Osteoblast (primary cell): ENCODE results near the gene LILRB5. TPM values are rescaled to one million over a fixed set of nuclear protein-coding genes. Genes with fewer than 3 reads are reported as not detected.
"Not testable (repeated sequence)": the region's sequence is repeated elsewhere in the genome, so short reads cannot be mapped to it uniquely, and the experiment has no call there.

ENCODE experiments used
- DNase-seq: peaks from one replicate; pipeline ENCODE4 v3.0.0; 2011; ENCODE audit warnings: low spot score, mixed read lengths; ENCODE audit not compliant: insufficient read length; ENCODE audit errors: missing footprints
- H2AFZ ChIP-seq: 2 replicates; pipeline ENCODE4 v1.6.0; 2011; ENCODE audit warnings: mild to moderate bottlenecking, low read length
- H3K27ac ChIP-seq: 2 replicates; pipeline ENCODE4 v1.5.1; 2011; ENCODE audit warnings: mild to moderate bottlenecking, low read depth, low read length, moderate library complexity
- H3K27me3 ChIP-seq: 2 replicates; pipeline ENCODE4 v1.6.0; 2012; ENCODE audit warnings: mild to moderate bottlenecking, control low read depth, inconsistent platforms, low read length, moderate library complexity; ENCODE audit not compliant: insufficient read depth
- H3K36me3 ChIP-seq: 2 replicates; pipeline ENCODE4 v1.5.1; 2011; ENCODE audit warnings: mild to moderate bottlenecking, low read length, control low read depth, moderate library complexity; ENCODE audit not compliant: insufficient read depth
- H3K4me1 ChIP-seq: 2 replicates; pipeline ENCODE4 v1.5.1; 2011; ENCODE audit warnings: mild to moderate bottlenecking, low read length, control low read depth, moderate library complexity; ENCODE audit not compliant: insufficient read depth
- H3K4me2 ChIP-seq: 2 replicates; pipeline ENCODE4 v1.6.0; 2011; ENCODE audit warnings: mild to moderate bottlenecking, low read length; ENCODE audit not compliant: insufficient read depth
- H3K4me3 ChIP-seq: fragments of 200-600 bp; sonication (generic); 3 replicates; pipeline ENCODE4 v1.5.1; 2012; ENCODE audit warnings: mild to moderate bottlenecking, low read length, inconsistent platforms; ENCODE audit not compliant: insufficient read depth
- H3K79me2 ChIP-seq: 2 replicates; pipeline ENCODE4 v1.6.0; 2012; ENCODE audit warnings: mild to moderate bottlenecking, low read length, control low read depth, inconsistent platforms; ENCODE audit not compliant: insufficient read depth
- H3K9me3 ChIP-seq: 2 replicates; pipeline ENCODE4 v1.5.1; 2011; ENCODE audit warnings: low read depth, low read length, control low read depth
- H4K20me1 ChIP-seq: 2 replicates; pipeline ENCODE4 v1.6.0; 2012; ENCODE audit warnings: mild to moderate bottlenecking, low read length, control low read depth; ENCODE audit not compliant: insufficient read depth
- CTCF ChIP-seq: IDR thresholded peaks from 2 replicates; pipeline ENCODE4 v1.5.1; 2011; ENCODE audit warnings: mild to moderate bottlenecking, low read depth, low read length, moderate library complexity; ENCODE audit errors: extremely low read depth
- total RNA-seq: library from RNA; depleted of rRNA; stranded (reverse); fragments of >200 nt; gene quantifications from 2 replicates; pipeline ENCODE4 v1.2.3, GENCODE V29; 2012

The LILRB5 gene
- total RNA-seq, 1 donor: not detected

GRCh38 chr19:54230031-54230430 is 27.0 kb downstream of the LILRB5 start:
- H3K27ac ChIP-seq: no peak overlapping the region
- H3K36me3 ChIP-seq: no peaks in the 10 kb centered on the region

DNA sequence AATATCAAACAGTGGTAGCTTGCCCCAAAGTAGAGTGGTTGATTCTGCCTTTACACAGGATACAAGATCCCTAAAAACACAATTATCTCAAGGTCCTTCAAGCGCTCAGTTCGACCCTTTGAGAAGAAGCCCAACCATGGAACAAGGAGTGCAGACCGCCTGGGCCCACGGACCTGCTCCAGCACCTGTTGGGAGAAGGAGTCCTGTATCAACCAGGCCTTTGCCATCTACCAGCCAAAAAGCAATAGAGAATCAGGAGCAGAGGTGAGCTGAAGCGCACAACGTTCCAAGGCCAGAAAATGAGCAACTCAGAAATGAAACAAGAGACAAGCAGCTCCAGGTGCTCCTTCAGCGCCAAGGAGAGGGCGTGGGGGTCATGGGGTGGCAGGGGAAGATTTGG is 27.9 kb downstream of the LILRB5 start:
- Histone ChIP-seq H3K4me3 (no peak overlapping the region), H3K27ac (no peak overlapping the region), H4K20me1 (no peaks in the 10 kb centered on the region), H3K4me2 (no peak overlapping the region), H3K9me3 (no peaks in the 10 kb centered on the region), H2AFZ (no peak overlapping the region), H3K27me3 (peaks cover 2% of the 10 kb centered on the region), H3K79me2 (no peaks in the 10 kb centered on the region), H3K4me1 (no peaks in the 10 kb centered on the region), H3K36me3 (no peaks in the 10 kb centered on the region)
- peak; percentile 17 for DNase-seq
- TF ChIP-seq CTCF: no peak

More at GRCh38 chr19:54230031-54230430, 27.0 kb downstream of the LILRB5 start:
- Histone ChIP-seq H2AFZ (no peak overlapping the region), H3K4me3 (no peak overlapping the region), H3K27me3 (peaks cover 2% of the 10 kb centered on the region), H3K9me3 (no peaks in the 10 kb centered on the region), H4K20me1 (no peaks in the 10 kb centered on the region), H3K4me1 (no peaks in the 10 kb centered on the region), H3K79me2 (no peaks in the 10 kb centered on the region), H3K4me2 (no peak overlapping the region)
- no peak for TF ChIP-seq CTCF
- DNase-seq: peak; percentile 17

DNA sequence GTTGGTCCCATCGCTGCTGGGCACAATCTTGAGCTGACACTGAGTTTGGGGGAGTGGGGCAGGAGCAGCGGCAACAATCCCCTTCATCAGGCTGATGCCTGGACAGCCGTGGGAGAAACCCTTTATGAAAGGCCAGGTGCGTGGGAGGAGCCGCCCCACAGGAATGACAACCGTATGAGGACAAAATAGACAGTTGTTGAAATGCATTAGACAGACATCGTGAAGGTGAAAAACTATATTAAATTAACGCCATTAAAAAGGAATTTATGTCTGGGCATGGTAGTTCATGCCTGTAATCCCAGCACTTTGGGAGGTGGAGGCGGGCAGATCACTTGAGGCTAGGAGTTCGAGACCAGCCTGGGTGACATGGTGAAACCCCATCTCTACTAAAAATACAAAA is 32.5 kb downstream of the LILRB5 start:
- not testable (repeated sequence) for H3K27ac ChIP-seq, H3K9me3 ChIP-seq, H2AFZ ChIP-seq, H3K4me3 ChIP-seq, H4K20me1 ChIP-seq, H3K4me2 ChIP-seq, H3K36me3 ChIP-seq, H3K27me3 ChIP-seq, H3K4me1 ChIP-seq, H3K79me2 ChIP-seq
- peak; percentile 9 for DNase-seq

- not testable (repeated sequence) for H3K4me1 ChIP-seq, H3K9me3 ChIP-seq, H3K4me2 ChIP-seq, H2AFZ ChIP-seq, H3K27me3 ChIP-seq, H3K4me3 ChIP-seq, DNase-seq, H3K79me2 ChIP-seq, H4K20me1 ChIP-seq, H3K27ac ChIP-seq, H3K36me3 ChIP-seq
These were observed 33.2 kb downstream of the LILRB5 start for GRCh38 chr19:54223937-54224281.

GRCh38 chr19:54223277-54223936 is 33.7 kb downstream of the LILRB5 start:
- not testable (repeated sequence) for H3K27ac ChIP-seq, H2AFZ ChIP-seq, H3K4me1 ChIP-seq, H3K79me2 ChIP-seq, H3K36me3 ChIP-seq, H3K27me3 ChIP-seq, H3K4me3 ChIP-seq, H3K9me3 ChIP-seq, H4K20me1 ChIP-seq, H3K4me2 ChIP-seq
- DNase-seq: peak; percentile 8

- H3K9me3 ChIP-seq, H3K4me1 ChIP-seq: not testable (repeated sequence)
These were observed 34.4 kb downstream of the LILRB5 start, which contains the start of gene LILRB3 for GRCh38 chr19:54222474-54223276. Gene LILRB3, minus strand, starts transcription at chr19:54223007. Its CDS starts 31 bp downstream, at chr19:54222976.

GRCh38 chr19:54221947-54222346 is 35.1 kb downstream of the LILRB5 start:
- not testable (repeated sequence) for H3K4me3 ChIP-seq, DNase-seq, H3K27ac ChIP-seq, H3K27me3 ChIP-seq, H2AFZ ChIP-seq, H3K4me1 ChIP-seq, H3K36me3 ChIP-seq, H3K9me3 ChIP-seq, H3K79me2 ChIP-seq, H4K20me1 ChIP-seq, H3K4me2 ChIP-seq

More at GRCh38 chr19:54222474-54223276, 34.4 kb downstream of the LILRB5 start, which contains the start of gene LILRB3:
- not testable (repeated sequence) for H4K20me1 ChIP-seq, H3K4me3 ChIP-seq, H3K27me3 ChIP-seq, H3K27ac ChIP-seq, DNase-seq, H3K79me2 ChIP-seq, H2AFZ ChIP-seq, H3K36me3 ChIP-seq, H3K4me2 ChIP-seq
